AG04450 (cell line): Measurements from ENCODE around the gene IQCH. TPM values are rescaled to one million over a fixed set of nuclear protein-coding genes. Genes with fewer than 3 reads are reported as not detected.

Experiments used
- CTCF ChIA-PET: fragments of 300-600, 350-600 bp; formaldehyde crosslinking; extraction: SDS; loops from one replicate; lab custom pipeline; 2022; ENCODE audit warnings: antibody characterized with exemption, inconsistent platforms; lab: Charles Lee
- POLR2A ChIA-PET: fragments of 350-600 bp; formaldehyde crosslinking; extraction: SDS; loops from one replicate; lab custom pipeline; 2021; ENCODE audit warnings: antibody characterized with exemption, inconsistent platforms; lab: Yijun Ruan, JAX
- DNase-seq: peaks from one replicate; pipeline ENCODE4 v3.0.0-alpha.2; 2011; ENCODE audit warnings: low read depth, low spot score
- H3K27ac ChIP-seq: one replicate; pipeline ENCODE4 v1.5.1; 2012; ENCODE audit warnings: low read depth, low read length, control low read depth
- H3K27me3 ChIP-seq: one replicate; pipeline ENCODE4 v1.6.0; 2012; ENCODE audit warnings: low read length; ENCODE audit not compliant: control insufficient read depth, insufficient read depth
- H3K4me3 ChIP-seq: 2 replicates; pipeline ENCODE4 v1.5.1; 2011; ENCODE audit warnings: mild to moderate bottlenecking, low read depth, low read length, control low read depth
- H3K9me3 ChIP-seq: 2 replicates; pipeline ENCODE4 v1.5.1; 2012; ENCODE audit warnings: low read length; ENCODE audit not compliant: control insufficient read depth, insufficient read depth
- CTCF ChIP-seq: IDR thresholded peaks from 2 replicates; pipeline ENCODE4 v1.5.1; 2011; ENCODE audit warnings: low read depth, low read length, control low read depth, inconsistent platforms
- polyA plus RNA-seq: library from polyadenylated mRNA; depleted of rRNA; stranded (reverse); fragments of >200 nt; gene quantifications from 2 replicates; pipeline ENCODE4 v1.2.3, GENCODE V29; 2011

The IQCH gene
- polyA plus RNA-seq, 1 experiment: 0.95 TPM

DNA sequence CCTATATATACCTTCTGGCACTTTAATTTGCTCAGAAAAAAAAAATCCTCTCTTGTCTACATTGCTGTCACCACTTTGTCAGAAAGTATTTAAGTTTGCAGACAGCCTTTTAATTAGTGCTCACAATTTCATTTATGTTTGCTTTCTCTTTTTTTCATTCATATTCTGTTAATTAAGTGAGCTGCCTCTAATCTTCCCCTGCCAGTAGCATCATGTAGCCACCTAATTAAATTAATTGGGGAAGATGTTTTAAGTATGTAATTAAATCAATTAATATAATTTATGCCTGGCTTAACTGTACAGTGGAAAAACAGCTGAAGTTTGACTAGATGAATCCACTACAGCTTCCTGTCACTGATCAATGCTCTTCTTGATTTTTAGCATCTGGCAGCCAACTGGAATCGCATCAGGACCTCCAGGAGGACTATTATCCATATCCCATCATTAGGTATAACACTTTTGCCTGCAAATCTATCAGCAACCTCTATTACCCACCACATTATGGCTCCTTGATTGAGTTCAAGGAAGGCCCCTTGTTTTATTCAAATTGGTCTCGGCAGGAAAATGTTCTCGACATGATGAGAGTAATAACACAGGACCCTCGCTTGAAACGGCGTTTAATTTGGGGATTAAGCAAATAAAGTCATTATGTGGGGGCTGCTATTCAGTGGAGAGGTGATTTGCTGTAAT is 118.5 kb downstream of the IQCH start:
- H3K27me3 ChIP-seq: peaks cover 9% of the 10 kb centered on the region
- no peak for TF ChIP-seq CTCF
- CTCF ChIA-PET: interaction anchor here (1.2 kb wide), 1 partner anchor 10 kb away, joined by 3 read pairs; no protein-coding TSS in a partner anchor
- no peak overlapping the region for H3K4me3 ChIP-seq
- POLR2A ChIA-PET: no interaction called here
- H3K27ac ChIP-seq: no peak overlapping the region
- DNase-seq: no peak
- no peaks in the 10 kb centered on the region for H3K9me3 ChIP-seq

DNA sequence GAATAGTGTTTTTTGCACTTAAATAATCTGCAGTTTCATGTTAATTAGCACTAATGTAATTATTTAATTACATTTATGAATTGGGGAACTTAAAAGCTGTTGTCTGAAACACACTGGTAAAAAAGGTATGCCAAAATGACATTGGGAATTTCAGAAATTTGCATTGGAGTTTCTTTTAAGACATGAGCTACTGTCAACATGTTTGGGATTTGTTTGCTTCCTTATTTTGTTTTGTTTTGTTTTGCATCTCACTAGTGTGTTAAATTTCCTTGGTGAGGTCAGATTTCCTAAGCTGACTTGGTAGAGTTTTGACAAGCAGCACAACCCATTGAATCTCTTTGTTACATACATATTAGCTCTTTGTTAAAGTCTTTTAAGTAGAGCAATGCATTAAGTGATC is 119.4 kb downstream of the IQCH start:
- no peak for TF ChIP-seq CTCF
- ChIA-PET POLR2A (no interaction called here), CTCF (interaction anchor here (1.2 kb wide), 1 partner anchor 9 kb away, joined by 3 read pairs; no protein-coding TSS in a partner anchor)
- H3K27me3 ChIP-seq: peaks cover 10% of the 10 kb centered on the region
- DNase-seq: no peak
- H3K9me3 ChIP-seq: no peaks in the 10 kb centered on the region
- H3K27ac ChIP-seq: no peak overlapping the region
- H3K4me3 ChIP-seq: no peak overlapping the region

DNA sequence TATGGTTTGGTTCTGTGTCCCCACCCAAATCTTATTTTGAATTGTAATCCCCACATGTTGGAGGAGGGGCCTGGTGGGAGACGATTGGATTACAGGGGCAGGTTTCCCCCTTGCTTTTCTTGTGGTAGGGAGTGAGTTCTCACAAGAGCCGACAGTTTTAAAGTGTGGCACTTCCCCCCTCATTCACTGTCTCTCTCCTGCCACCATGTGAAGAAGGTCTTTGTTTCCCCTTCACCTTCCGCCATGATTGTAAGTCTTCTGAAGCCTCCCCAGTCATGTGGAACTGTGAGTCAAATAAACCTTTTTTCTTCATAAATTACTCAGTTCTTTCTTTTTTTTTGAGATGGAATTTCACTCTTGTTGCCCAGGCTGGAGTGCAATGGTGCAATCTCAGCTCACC is 124.9 kb downstream of the IQCH start:
- no peak overlapping the region for H3K27ac ChIP-seq
- POLR2A ChIA-PET: no interaction called here
- H3K9me3 ChIP-seq: no peaks in the 10 kb centered on the region
- no peak for TF ChIP-seq CTCF
- peaks cover 6% of the 10 kb centered on the region for H3K27me3 ChIP-seq
- H3K4me3 ChIP-seq: no peak overlapping the region
- DNase-seq: no peak
- CTCF ChIA-PET: no interaction called here

DNA sequence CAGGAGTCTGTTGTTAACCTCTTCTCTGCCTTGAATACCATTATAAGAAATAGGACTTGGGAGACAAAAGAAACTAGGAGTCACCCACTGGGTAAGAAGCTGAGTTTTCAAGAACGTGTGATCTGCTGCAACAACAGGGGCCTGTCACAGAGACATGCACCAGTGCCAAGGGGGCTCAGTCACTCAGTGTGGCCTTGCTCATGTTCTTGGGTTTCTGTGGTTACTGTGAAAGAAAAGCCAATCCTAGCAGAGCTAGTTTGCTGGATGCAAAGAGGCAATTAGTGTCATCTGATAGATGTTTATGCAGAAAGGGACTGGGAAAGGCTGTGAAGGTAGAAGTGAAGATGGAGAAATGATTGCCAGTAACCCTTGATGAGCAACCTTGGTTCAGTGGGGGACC is 126.3 kb downstream of the IQCH start:
- ChIA-PET CTCF (interaction anchor here (0.8 to 6.5 kb wide), 2 partner anchors 52 to 455 kb away, joined by 3 to 34 read pairs; no protein-coding TSS in a partner anchor), POLR2A (no interaction called here)
- no peak for DNase-seq
- Histone ChIP-seq H3K9me3 (no peaks in the 10 kb centered on the region), H3K27ac (no peak overlapping the region), H3K4me3 (no peak overlapping the region), H3K27me3 (peaks cover 10% of the 10 kb centered on the region)
- TF ChIP-seq CTCF: no peak

DNA sequence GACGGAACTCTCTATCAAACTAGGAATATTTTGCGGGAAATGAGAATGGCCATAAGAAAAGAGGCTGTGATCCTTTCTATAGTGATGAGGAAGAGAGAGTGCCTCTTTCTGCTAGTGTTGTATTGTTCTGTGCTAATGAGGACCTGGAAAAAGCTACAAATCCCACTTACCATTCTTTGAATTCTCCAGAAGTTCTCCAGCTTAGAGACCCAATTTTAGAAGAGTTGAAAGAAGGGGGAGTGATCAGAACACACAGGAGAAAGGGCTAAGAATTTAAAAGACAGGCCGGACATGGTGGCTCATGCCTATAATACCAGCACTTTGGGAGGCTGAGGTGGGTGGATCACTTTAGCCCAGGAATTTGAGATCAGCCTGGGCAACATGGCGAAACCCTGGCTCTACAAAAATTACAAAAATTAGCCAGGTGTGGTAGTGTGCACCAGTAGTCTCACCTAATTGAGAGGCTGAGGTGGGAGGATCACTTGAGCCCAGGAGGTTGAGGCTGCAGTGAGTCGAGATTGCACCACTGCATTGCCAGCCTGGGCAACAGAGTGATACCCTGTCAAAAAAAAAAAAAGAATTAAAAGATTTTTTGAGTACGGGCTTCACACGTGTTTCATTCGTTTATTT is 126.9 kb downstream of the IQCH start:
- TF ChIP-seq CTCF: no peak
- Histone ChIP-seq H3K4me3 (no peak overlapping the region), H3K9me3 (no peaks in the 10 kb centered on the region), H3K27me3 (peaks cover 10% of the 10 kb centered on the region), H3K27ac (no peak overlapping the region)
- ChIA-PET POLR2A (no interaction called here), CTCF (interaction anchor here (0.8 to 6.5 kb wide), 2 partner anchors 51 to 455 kb away, joined by 3 to 34 read pairs; no protein-coding TSS in a partner anchor)
- DNase-seq: no peak
